NCI-H2196 treated with DMSO at 0.1 percent for 48 hours (cell line): ENCODE measurements around the gene ANO6.
"Not testable (repeated sequence)": the region's sequence is repeated elsewhere in the genome, so short reads cannot be mapped to it uniquely, and the experiment has no call there.

ENCODE experiments used
- DNase-seq: peaks from one replicate; lab custom pipeline; 2025; ENCODE audit not compliant: unreplicated experiment; lab: John Stamatoyannopoulos, UW

The ANO6 gene, protein sequence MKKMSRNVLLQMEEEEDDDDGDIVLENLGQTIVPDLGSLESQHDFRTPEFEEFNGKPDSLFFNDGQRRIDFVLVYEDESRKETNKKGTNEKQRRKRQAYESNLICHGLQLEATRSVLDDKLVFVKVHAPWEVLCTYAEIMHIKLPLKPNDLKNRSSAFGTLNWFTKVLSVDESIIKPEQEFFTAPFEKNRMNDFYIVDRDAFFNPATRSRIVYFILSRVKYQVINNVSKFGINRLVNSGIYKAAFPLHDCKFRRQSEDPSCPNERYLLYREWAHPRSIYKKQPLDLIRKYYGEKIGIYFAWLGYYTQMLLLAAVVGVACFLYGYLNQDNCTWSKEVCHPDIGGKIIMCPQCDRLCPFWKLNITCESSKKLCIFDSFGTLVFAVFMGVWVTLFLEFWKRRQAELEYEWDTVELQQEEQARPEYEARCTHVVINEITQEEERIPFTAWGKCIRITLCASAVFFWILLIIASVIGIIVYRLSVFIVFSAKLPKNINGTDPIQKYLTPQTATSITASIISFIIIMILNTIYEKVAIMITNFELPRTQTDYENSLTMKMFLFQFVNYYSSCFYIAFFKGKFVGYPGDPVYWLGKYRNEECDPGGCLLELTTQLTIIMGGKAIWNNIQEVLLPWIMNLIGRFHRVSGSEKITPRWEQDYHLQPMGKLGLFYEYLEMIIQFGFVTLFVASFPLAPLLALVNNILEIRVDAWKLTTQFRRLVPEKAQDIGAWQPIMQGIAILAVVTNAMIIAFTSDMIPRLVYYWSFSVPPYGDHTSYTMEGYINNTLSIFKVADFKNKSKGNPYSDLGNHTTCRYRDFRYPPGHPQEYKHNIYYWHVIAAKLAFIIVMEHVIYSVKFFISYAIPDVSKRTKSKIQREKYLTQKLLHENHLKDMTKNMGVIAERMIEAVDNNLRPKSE

DNA sequence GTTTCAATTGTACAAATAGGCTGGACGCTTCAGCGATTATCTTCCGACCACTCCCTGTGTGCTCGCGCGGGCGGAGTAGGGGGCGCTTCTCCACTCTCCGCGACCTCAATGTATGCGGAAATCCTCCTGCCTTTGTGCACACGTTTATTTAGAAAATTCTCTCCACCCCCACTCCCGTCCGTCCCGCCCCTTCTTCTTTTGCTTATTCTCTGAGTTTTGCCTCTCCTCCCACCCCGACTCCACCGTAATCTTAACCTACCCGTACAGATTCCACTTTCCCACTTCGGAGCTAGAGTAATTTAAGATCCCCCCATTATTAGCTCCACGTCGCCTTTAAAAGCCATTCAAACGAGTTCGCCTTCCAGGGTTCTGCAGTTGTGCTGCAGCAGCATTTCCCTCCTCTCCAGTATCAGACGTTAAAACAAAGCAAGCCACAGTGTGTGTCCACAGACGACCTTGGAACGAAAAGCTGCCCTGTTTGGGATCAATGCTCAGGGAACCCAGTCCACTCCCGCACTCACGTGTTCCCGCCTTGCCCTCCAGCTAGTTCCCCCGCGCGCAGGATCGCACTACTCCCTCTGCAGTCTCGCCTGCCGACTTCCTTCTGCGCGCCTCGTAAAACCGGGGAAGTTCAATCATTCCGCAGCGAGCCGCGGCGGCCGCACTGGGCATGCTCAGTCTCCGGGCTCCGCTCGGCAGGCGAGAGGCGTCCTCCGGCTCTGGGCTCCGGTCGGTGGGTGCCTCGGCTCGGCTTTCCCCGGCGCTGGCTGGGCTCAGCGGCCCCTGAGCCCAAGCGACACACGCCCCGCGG lies at the start of gene ANO6:
Gene ANO6 (plus strand): TSS at position 677 of the 811 bp plus-strand sequence. CDS start 227 bp downstream, outside the sequence.
- DNase-seq = peak; percentile 62

GRCh38 chr12:45168976-45169375 lies 46.9 kb upstream of the ANO6 start:
- no peak for DNase-seq

GRCh38 chr12:45170456-45171042 lies 45.3 kb upstream of the ANO6 start:
- DNase-seq = peak; percentile 33

DNA sequence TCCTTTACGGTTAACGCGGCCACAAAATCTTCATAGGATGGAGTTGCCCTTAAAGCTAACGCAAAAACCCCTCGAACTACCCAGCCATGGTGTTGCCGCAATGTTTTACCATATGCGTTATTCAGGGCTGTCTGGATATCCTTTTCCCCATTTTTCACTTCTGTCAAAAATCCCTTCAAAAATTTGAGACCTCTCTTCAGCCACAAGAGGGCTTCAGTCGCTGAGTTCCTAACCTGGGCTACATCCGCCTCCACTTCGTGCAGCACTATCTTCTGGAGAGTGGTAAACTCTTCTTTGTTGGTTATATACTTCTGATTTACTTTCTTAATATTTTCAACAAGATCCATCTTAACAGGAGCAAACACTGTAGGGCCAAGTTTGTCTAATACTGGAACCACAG lies 42.6 kb upstream of the ANO6 start:
- DNase-seq = not testable (repeated sequence)

- no peak for DNase-seq
Observed at GRCh38 chr12:45174595-45174994, 41.3 kb upstream of the ANO6 start.

GRCh38 chr12:45178771-45179170 lies 37.1 kb upstream of the ANO6 start:
- no peak for DNase-seq

GRCh38 chr12:45182511-45182910 lies 33.4 kb upstream of the ANO6 start:
- no peak for DNase-seq

DNA sequence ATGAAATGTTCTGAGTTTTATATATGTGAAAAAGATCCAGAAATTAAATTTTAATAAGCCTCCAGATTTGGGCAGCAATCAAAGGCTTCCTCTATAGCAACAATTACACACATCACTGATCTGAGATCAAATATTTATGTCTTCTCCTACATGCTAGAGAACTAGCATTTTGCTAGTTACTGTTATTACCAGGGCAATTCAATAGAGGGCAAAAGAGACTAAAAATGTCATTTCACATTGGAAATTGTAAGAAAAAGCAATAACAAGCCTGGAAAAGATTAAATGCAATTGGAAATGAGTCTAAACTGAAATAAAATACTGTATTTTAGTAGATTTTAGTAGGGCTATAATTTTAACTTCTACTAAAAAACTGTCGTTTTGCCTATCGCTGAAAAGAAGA lies 32.6 kb upstream of the ANO6 start:
- DNase-seq = no peak

GRCh38 chr12:45184147-45184963 lies 31.5 kb upstream of the ANO6 start:
- no peak for DNase-seq

GRCh38 chr12:45186762-45187161 lies 29.1 kb upstream of the ANO6 start:
- no peak for DNase-seq

DNA sequence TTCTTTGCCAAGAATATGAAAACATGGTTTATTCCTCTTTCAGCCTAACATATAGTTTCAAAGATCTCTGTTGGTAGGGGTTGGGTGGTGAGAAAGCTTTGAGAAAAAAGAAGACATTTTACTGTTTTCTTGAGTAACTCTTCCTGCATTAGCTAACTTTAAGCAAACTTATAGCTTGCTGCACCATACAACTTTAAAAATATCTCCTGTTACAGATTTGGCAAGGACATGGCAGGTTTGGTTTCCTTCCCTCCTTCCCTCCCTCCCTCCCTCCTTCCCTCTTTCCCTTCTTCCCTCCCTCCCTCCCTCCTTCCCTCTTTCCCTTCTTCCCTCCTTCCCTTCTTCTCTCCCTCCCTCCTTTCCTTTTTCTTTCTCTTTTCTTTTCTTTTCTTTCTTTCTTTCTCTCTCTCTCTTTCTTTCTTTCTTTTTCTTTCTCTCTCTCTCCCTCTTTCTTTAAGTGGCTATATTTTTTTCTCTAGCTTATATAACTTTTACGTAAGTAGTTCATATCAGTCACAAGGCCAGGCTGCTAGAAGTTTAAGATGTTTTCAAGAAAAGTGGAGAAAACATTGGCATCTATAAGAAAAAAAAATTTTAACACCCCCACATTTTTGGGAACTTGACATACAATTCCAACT lies 26.0 kb upstream of the ANO6 start:
- DNase-seq = no peak

GRCh38 chr12:45191239-45191638 lies 24.7 kb upstream of the ANO6 start:
- no peak for DNase-seq

GRCh38 chr12:45192707-45193106 lies 23.2 kb upstream of the ANO6 start:
- DNase-seq = no peak

GRCh38 chr12:45200491-45201043 lies 15.3 kb upstream of the ANO6 start:
- no peak for DNase-seq

GRCh38 chr12:45203767-45204166 lies 12.1 kb upstream of the ANO6 start:
- no peak for DNase-seq

DNA sequence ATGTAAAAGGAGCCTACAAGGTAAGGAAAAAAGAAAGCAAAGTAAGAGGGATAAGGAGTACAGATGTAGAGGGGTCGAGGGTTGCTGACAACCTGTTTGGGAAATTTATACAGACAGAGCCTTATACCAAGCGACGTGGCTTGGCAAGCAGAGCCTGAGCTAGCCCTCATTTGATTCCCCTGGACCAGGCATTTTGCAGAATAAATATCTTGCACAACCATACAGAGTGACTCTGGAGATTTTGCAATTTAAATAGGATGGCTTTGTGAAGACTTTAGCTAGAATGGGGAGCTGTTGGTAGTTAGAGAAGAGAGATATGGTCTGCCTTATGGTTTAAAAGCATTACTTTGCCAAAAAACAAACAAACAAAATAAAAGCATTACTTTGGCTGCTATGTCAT lies 11.1 kb upstream of the ANO6 start:
- DNase-seq = no peak

DNA sequence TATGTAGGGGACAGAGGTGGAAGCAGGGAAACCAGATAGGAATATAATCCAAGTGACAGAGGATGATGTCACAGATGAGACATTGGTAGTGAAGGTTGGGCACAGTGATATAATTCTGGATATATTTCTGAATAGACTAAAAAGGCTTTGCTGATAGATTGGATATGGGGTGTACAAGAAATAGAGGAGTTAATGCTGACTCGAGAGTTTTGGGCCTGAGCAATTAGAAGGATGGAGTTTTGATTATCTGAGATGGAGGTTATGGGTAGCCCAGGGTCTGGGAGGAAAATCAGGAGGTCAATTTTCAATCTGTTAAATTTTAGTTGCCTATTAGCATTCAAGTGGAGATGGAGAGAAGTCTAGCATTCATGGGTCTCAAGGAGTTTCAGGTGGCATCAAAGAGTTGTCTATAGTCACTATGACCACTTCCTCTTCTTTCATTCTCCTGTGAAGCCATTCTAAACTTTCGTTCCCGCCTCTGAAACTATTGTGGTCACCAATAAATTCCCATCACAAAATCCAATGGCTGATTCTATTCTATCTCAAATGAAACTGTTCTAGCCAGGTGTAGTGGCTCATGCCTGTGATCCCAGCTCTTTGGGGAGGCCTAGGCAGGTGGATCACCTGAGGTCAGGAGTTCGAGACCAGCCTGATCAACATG lies 10.6 kb upstream of the ANO6 start:
- DNase-seq = no peak

DNA sequence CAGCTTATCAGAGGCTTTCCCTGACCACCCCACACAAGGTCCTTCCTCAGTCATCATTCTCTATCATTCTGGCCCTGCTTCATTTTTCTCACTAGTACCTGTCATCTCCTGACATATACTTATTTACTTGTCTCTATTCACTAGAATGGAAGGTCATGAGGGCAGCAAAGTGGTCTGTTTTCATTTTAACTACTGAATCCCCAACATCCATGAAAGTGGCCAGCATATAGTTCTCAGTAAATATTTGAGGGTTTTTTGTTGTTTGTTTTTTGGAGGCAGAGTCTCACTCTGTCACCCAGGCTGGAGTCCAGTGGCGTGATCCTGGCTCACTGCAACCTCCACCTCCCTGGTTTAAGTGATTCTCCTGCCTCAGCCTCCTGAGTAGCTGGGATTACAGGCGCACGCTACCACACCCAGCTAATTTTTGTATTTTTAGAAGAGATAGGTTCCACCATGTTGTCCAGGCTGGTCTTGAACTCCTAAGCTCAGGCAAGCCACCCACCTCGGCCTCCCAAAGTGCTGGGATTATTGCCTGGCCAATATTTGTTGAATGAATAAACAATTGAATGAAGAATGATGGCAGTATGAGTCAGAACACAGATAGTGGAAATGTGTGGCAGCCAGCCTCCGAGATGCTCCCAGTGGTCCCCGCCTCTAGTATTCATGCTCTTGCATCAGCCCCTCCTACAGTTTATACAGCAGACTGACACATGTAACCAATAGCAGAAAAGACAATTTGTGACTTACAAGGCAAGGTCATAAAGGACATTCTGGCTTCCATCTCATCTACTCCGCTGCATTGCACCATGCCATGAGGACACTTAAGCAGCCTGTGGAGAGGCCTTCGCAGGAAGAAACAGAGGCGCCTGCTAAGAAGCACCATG lies 7.0 kb upstream of the ANO6 start:
- no peak for DNase-seq
